Mesenchymal stem cell (in vitro differentiated cells and primary cell): ENCODE measurements around the gene CARD11.
"Not testable (repeated sequence)": the region's sequence is repeated elsewhere in the genome, so short reads cannot be mapped to it uniquely, and the experiment has no call there.

Experiments used
- DNase-seq: peaks from one replicate; pipeline ENCODE4 v3.0.0-alpha.2; 2013
- H2AFZ ChIP-seq: one replicate; pipeline ENCODE4 v1.6.1; 2013; ENCODE audit warnings: low read depth, mild to moderate bottlenecking, control low read depth, inconsistent platforms, low read length, moderate library complexity
- H2AK5ac ChIP-seq: 2 replicates; pipeline ENCODE4 v1.6.1; 2013; ENCODE audit warnings: low read length, moderate library complexity, mild to moderate bottlenecking, inconsistent platforms; ENCODE audit not compliant: severe bottlenecking
- H2BK120ac ChIP-seq: one replicate; pipeline ENCODE4 v1.6.1; 2013; ENCODE audit warnings: low read depth, mild to moderate bottlenecking, inconsistent platforms, low read length, moderate library complexity
- H2BK12ac ChIP-seq, 2 experiments: one replicate each; pipeline ENCODE4 v1.6.1; 2013; ENCODE audit warnings: inconsistent platforms in 2 of 2, low read length in 2 of 2, mild to moderate bottlenecking in 2 of 2, moderate library complexity in 2 of 2, control low read depth in 1 of 2
- H2BK15ac ChIP-seq: one replicate; pipeline ENCODE4 v1.6.1; 2013; ENCODE audit warnings: mild to moderate bottlenecking, low read depth, inconsistent platforms; ENCODE audit not compliant: poor library complexity, severe bottlenecking
- H2BK5ac ChIP-seq: 2 replicates; pipeline ENCODE4 v1.6.1; 2013; ENCODE audit warnings: low read depth, mild to moderate bottlenecking, low read length, control low read depth, inconsistent platforms; ENCODE audit not compliant: poor library complexity, severe bottlenecking
- H3K14ac ChIP-seq, 2 experiments: one replicate each; pipeline ENCODE4 v1.6.1; 2013; ENCODE audit warnings: inconsistent platforms in 2 of 2, low read length in 2 of 2, control low read depth in 1 of 2, mild to moderate bottlenecking in 1 of 2, moderate library complexity in 1 of 2
- H3K18ac ChIP-seq, 2 experiments: one replicate each; pipeline ENCODE4 v1.6.1; 2013; ENCODE audit warnings: inconsistent platforms in 2 of 2, low read length in 2 of 2, control low read depth in 1 of 2, low read depth in 1 of 2, mild to moderate bottlenecking in 1 of 2
- H3K23ac ChIP-seq, 2 experiments: one replicate each; pipeline ENCODE4 v1.6.1; 2013; ENCODE audit warnings: inconsistent platforms in 2 of 2, low read length in 2 of 2, mild to moderate bottlenecking in 2 of 2, moderate library complexity in 2 of 2, control low read depth in 1 of 2
- H3K27ac ChIP-seq: 2 replicates; pipeline ENCODE4 v1.5.1; 2013; ENCODE audit warnings: mild to moderate bottlenecking, moderate library complexity, low read length, control low read depth, inconsistent platforms; ENCODE audit not compliant: poor library complexity, severe bottlenecking
- H3K27me3 ChIP-seq, 2 experiments: 2 replicates each; pipeline versions ENCODE4 v1.6.1 to v1.7.0; 2013; ENCODE audit warnings: low read length in 2 of 2, mild to moderate bottlenecking in 2 of 2, moderate library complexity in 2 of 2, control low read depth in 1 of 2, inconsistent platforms in 1 of 2; ENCODE audit not compliant: control insufficient read depth in 1 of 2, insufficient read depth in 1 of 2
- H3K36me3 ChIP-seq, 2 experiments: 2 replicates each; pipeline versions ENCODE4 v1.6.1 to v1.7.0; 2013; ENCODE audit warnings: low read length in 2 of 2, control low read depth in 1 of 2, inconsistent platforms in 1 of 2, low read depth in 1 of 2, mild to moderate bottlenecking in 1 of 2; ENCODE audit not compliant: insufficient read depth in 2 of 2, control insufficient read depth in 1 of 2
- H3K4ac ChIP-seq, 2 experiments: one replicate each; pipeline ENCODE4 v1.6.1; 2013; ENCODE audit warnings: inconsistent platforms in 2 of 2, low read length in 2 of 2, mild to moderate bottlenecking in 2 of 2, moderate library complexity in 2 of 2, control low read depth in 1 of 2, low read depth in 1 of 2
- H3K4me1 ChIP-seq: 2 replicates; pipeline ENCODE4 v1.6.1; 2013; ENCODE audit warnings: low read depth, low read length, control low read depth; ENCODE audit not compliant: control insufficient read depth, insufficient read depth
- H3K4me2 ChIP-seq: 2 replicates; pipeline ENCODE4 v1.6.1; 2013; ENCODE audit warnings: low read length, mild to moderate bottlenecking, inconsistent platforms; ENCODE audit not compliant: poor library complexity, severe bottlenecking
- H3K4me3 ChIP-seq, 2 experiments: 2 replicates each; pipeline versions ENCODE4 v1.5.1 to v1.7.0; 2013; ENCODE audit warnings: low read length in 2 of 2, mild to moderate bottlenecking in 2 of 2, control low read depth in 1 of 2, low read depth in 1 of 2; ENCODE audit not compliant: insufficient read depth in 1 of 2
- H3K79me1 ChIP-seq: replicated peaks from 2 replicates; pipeline ENCODE4 v1.6.1; 2013; ENCODE audit warnings: mild to moderate bottlenecking, control low read depth, low read length, inconsistent platforms; ENCODE audit not compliant: poor library complexity, severe bottlenecking
- H3K9ac ChIP-seq: 2 replicates; pipeline ENCODE4 v1.7.0; 2013; ENCODE audit warnings: mild to moderate bottlenecking, low read length, moderate library complexity
- H3K9me3 ChIP-seq: 2 replicates; pipeline ENCODE4 v1.7.0; 2013; ENCODE audit warnings: mild to moderate bottlenecking, low read length; ENCODE audit not compliant: control insufficient read depth
- H4K8ac ChIP-seq: one replicate; pipeline ENCODE4 v1.6.1; 2013; ENCODE audit warnings: inconsistent platforms, mild to moderate bottlenecking, low read length, moderate library complexity
- H4K91ac ChIP-seq: one replicate; pipeline ENCODE4 v1.6.1; 2013; ENCODE audit warnings: mild to moderate bottlenecking, low read length, inconsistent platforms
- WGBS: methylation state at CpG from one replicate; pipeline ENCODE4 v1.1.7; 2013; ENCODE audit warnings: mixed read lengths; 5-methylcytosine and 5-hydroxymethylcytosine counted together

The CARD11 gene

DNA sequence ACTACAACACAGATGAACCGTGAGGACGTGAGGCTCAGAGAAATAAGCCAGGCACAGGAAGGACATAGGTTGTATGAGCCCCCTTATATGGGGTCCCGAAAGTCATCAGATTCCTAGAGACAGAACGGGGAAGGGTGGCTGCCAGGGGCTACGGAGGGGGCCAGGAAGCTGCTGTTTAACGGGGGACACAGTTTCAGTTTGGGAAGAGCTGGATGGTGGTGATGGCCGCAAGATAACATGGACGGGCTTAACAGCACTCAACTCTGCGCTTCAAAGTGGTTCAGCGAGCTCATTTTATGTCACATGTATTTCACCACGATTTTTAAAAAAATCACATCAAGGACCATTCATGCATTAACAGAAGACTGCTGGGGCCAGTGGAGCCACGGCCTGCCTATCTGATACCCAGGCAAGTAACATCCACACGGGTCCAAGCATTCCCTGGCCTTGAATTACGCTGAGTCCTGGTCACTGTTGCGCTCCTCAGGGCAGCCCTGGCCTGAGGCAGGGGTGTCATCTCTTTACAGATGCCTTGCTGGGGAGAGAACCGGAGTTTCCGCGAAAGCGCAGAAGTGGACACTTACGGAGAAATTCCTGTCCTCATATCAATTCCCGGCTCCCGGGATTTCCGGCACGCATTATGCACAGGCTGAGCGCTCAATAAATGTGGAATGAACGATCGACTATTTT is 1.5 kb downstream of the CARD11 start:
- no peak overlapping the region for H2BK5ac ChIP-seq
- no peak overlapping the region for H4K8ac ChIP-seq
- no peak overlapping the region for H3K4me3 ChIP-seq
- H3K27ac ChIP-seq: no peak overlapping the region
- H3K36me3 ChIP-seq: no peaks in the 10 kb centered on the region
- no peaks in the 10 kb centered on the region for H3K79me1 ChIP-seq
- H3K9me3 ChIP-seq: no peaks in the 10 kb centered on the region
- no peak for DNase-seq
- H3K18ac ChIP-seq: no peak overlapping the region
- H3K9ac ChIP-seq: no peak overlapping the region
- H3K27me3 ChIP-seq: peaks cover 3 to 16% of the 10 kb centered on the region in 2 experiments
- H2AFZ ChIP-seq: no peak overlapping the region
- no peak overlapping the region for H2AK5ac ChIP-seq
- H2BK15ac ChIP-seq: no peak overlapping the region
- H4K91ac ChIP-seq: no peak overlapping the region
- WGBS: 94% methylated on average over 27 of the region's 27 CpGs
- H3K14ac ChIP-seq: no peak overlapping the region
- H2BK12ac ChIP-seq: no peak overlapping the region
- H3K4me2 ChIP-seq: no peak overlapping the region
- H3K23ac ChIP-seq: no peak overlapping the region
- H2BK120ac ChIP-seq: no peak overlapping the region
- peaks cover 11% of the 10 kb centered on the region for H3K4me1 ChIP-seq
- H3K4ac ChIP-seq: no peak overlapping the region

- no peak overlapping the region for H3K23ac ChIP-seq
- H3K9ac ChIP-seq: no peak overlapping the region
- H3K4me1 ChIP-seq: peaks cover 11% of the 10 kb centered on the region
- H4K8ac ChIP-seq: no peak overlapping the region
- no peak overlapping the region for H2AK5ac ChIP-seq
- DNase-seq: no peak
- no peaks in the 10 kb centered on the region for H3K79me1 ChIP-seq
- no peak overlapping the region for H3K4me2 ChIP-seq
- no peak overlapping the region for H2BK120ac ChIP-seq
- no peak overlapping the region for H3K4ac ChIP-seq
- no peak overlapping the region for H3K4me3 ChIP-seq
- H3K14ac ChIP-seq: no peak overlapping the region
- no peak overlapping the region for H4K91ac ChIP-seq
- no peak overlapping the region for H3K18ac ChIP-seq
- H3K36me3 ChIP-seq: no peaks in the 10 kb centered on the region
- H3K27me3 ChIP-seq: peaks cover 3 to 16% of the 10 kb centered on the region in 2 experiments
- H2BK5ac ChIP-seq: no peak overlapping the region
- H3K9me3 ChIP-seq: no peaks in the 10 kb centered on the region
- H3K27ac ChIP-seq: no peak overlapping the region
- H2BK12ac ChIP-seq: no peak overlapping the region
- H2BK15ac ChIP-seq: no peak overlapping the region
- H2AFZ ChIP-seq: no peak overlapping the region
- 93% methylated on average over 7 of the region's 9 CpGs for WGBS
Observed at GRCh38 chr7:3039787-3040186, 3.9 kb downstream of the CARD11 start.

GRCh38 chr7:3038011-3038410 is 5.7 kb downstream of the CARD11 start:
- not testable (repeated sequence) for H2BK15ac ChIP-seq, H3K9ac ChIP-seq, H3K9me3 ChIP-seq, H2AFZ ChIP-seq, H2BK12ac ChIP-seq, H3K14ac ChIP-seq, H2AK5ac ChIP-seq, H3K23ac ChIP-seq, H4K8ac ChIP-seq, H4K91ac ChIP-seq, H3K36me3 ChIP-seq, DNase-seq, H3K79me1 ChIP-seq, H2BK5ac ChIP-seq, H3K18ac ChIP-seq, H3K4me1 ChIP-seq, H3K4me3 ChIP-seq, H3K27ac ChIP-seq, H3K27me3 ChIP-seq, H2BK120ac ChIP-seq, H3K4ac ChIP-seq, H3K4me2 ChIP-seq
- WGBS: 85% methylated on average over 7 of the region's 7 CpGs

DNA sequence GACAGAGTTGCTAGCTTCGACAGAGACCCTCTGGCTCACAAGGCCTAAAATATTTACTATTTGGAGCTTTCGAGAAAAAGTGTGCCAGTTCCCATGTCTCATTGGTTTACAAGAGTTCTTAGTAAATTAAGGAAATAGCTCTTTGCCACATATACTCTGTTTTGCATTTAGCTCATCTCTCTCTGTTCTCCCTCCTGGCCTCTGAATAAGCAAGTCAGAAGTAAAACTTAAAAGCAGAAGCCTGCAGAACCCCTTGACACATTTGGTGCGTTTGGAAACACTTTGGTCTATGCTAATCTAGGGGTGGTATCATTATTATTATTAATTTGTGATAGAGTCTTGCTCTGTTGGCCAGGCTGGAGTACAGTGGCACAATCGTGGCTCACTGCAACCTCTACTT is 6.4 kb downstream of the CARD11 start:
- Histone ChIP-seq H4K91ac (no peak overlapping the region), H3K27me3 (peaks cover 0 to 1% of the 10 kb centered on the region in 2 experiments), H2AK5ac (no peak overlapping the region), H3K4ac (no peak overlapping the region), H2BK15ac (no peak overlapping the region), H3K36me3 (no peaks in the 10 kb centered on the region), H3K9me3 (no peaks in the 10 kb centered on the region), H3K4me1 (no peaks in the 10 kb centered on the region), H3K9ac (no peak overlapping the region), H2BK120ac (no peak overlapping the region), H4K8ac (no peak overlapping the region), H2AFZ (no peak overlapping the region), H3K79me1 (no peaks in the 10 kb centered on the region), H2BK5ac (no peak overlapping the region), H3K27ac (no peak overlapping the region), H3K14ac (peak overlapping the region in 1 of 2 experiments; percentile 32), H3K23ac (no peak overlapping the region), H2BK12ac (no peak overlapping the region), H3K18ac (no peak overlapping the region), H3K4me2 (no peak overlapping the region), H3K4me3 (no peak overlapping the region)
- DNase-seq: no peak
- 39% methylated on average over 2 of the region's 4 CpGs for WGBS
